ENCODE measurements around the gene RGS10. TPM values are rescaled to one million over a fixed set of nuclear protein-coding genes. Genes with fewer than 3 reads are reported as not detected.

The RGS10 gene
- total RNA-seq, 2 donors from 2014 or later, result 4.3 to 7.5 TPM

GRCh38 chr10:119545310-119545709 lies 2.8 kb upstream of the RGS10 start:
- no peak overlapping the region for H3K27ac Mint-ChIP-seq
- Histone ChIP-seq H3K4me1 (ENCODE audit: control insufficient read depth, insufficient read depth, low read length) (no peaks in the 10 kb centered on the region), H3K27me3 (ENCODE audit: control insufficient read depth, insufficient read depth, low read length, poor library complexity, severe bottlenecking) (peaks cover 56% of the 10 kb centered on the region), H3K36me3 (ENCODE audit: control insufficient read depth, insufficient read depth, low read length) (no peaks in the 10 kb centered on the region), H3K9ac (ENCODE audit: extremely low read depth, low read length, poor library complexity, severe bottlenecking) (no peak overlapping the region), H3K4me3 (ENCODE audit: low read length) (no peak overlapping the region), H3K9me3 (ENCODE audit: control insufficient read depth, low read length) (no peaks in the 10 kb centered on the region), H3K27ac (ENCODE audit: low read depth, low read length) (no peak overlapping the region)
- no peaks in the 10 kb centered on the region for H3K36me3 Mint-ChIP-seq (ENCODE audit: low read depth)
- peaks cover 59% of the 10 kb centered on the region for H3K27me3 Mint-ChIP-seq (ENCODE audit: insufficient read depth)
- TF ChIP-seq CTCF (conservative IDR thresholded peaks at IDR 0.05), result no peak
- no peak for DNase-seq
- H3K4me3 Mint-ChIP-seq, result no peak overlapping the region
- H3K4me1 Mint-ChIP-seq, result peaks cover 10% of the 10 kb centered on the region
- WGBS, 2 experiments (ENCODE audit: insufficient coverage in 1 of 2, insufficient read length in 1 of 2), result 42 to 68% methylated on average over 2 to 4 of the region's 4 CpGs
- H3K9me3 Mint-ChIP-seq, result peaks cover 1% of the 10 kb centered on the region

- Mint-ChIP-seq H3K4me1 (peaks cover 10% of the 10 kb centered on the region), H3K9me3 (peaks cover under 1% of the 10 kb centered on the region), H3K4me3 (peak overlapping the region; percentile 59), H3K27me3 (ENCODE audit: insufficient read depth) (peaks cover 71% of the 10 kb centered on the region), H3K27ac (no peak overlapping the region), H3K36me3 (ENCODE audit: low read depth) (no peaks in the 10 kb centered on the region)
- Histone ChIP-seq H3K27me3 (ENCODE audit: control insufficient read depth, insufficient read depth, low read length, poor library complexity, severe bottlenecking) (peaks cover 69% of the 10 kb centered on the region), H3K36me3 (ENCODE audit: control insufficient read depth, insufficient read depth, low read length) (no peaks in the 10 kb centered on the region), H3K4me3 (ENCODE audit: low read length) (peak overlapping the region; percentile 76), H3K9me3 (ENCODE audit: control insufficient read depth, low read length) (no peaks in the 10 kb centered on the region), H3K9ac (ENCODE audit: extremely low read depth, low read length, poor library complexity, severe bottlenecking) (no peak overlapping the region), H3K4me1 (ENCODE audit: control insufficient read depth, insufficient read depth, low read length) (no peaks in the 10 kb centered on the region), H3K27ac (ENCODE audit: low read depth, low read length) (no peak overlapping the region)
- 22 to 24% methylated on average over 10 to 19 of the region's 19 CpGs for WGBS, 2 experiments (ENCODE audit: insufficient coverage in 1 of 2, insufficient read length in 1 of 2)
- DNase-seq, result peak; percentile 76
- TF ChIP-seq CTCF (conservative IDR thresholded peaks at IDR 0.05), result no peak
Measured at GRCh38 chr10:119543814-119544642, 1.5 kb upstream of the RGS10 start.

- 1 to 5% methylated on average over 11 to 78 of the region's 78 CpGs for WGBS, 2 experiments (ENCODE audit: insufficient coverage in 1 of 2, insufficient read length in 1 of 2)
Measured at GRCh38 chr10:119542988-119543813, 682 bp upstream of the RGS10 start.

More at GRCh38 chr10:119542988-119543813, 682 bp upstream of the RGS10 start:
- Mint-ChIP-seq H3K9me3 (no peaks in the 10 kb centered on the region), H3K4me1 (peaks cover 15% of the 10 kb centered on the region), H3K27ac (no peak overlapping the region), H3K27me3 (ENCODE audit: insufficient read depth) (peaks cover 75% of the 10 kb centered on the region), H3K36me3 (ENCODE audit: low read depth) (no peaks in the 10 kb centered on the region), H3K4me3 (peak overlapping the region; percentile 59)
- no peak overlapping the region for H3K9ac ChIP-seq (ENCODE audit: extremely low read depth, low read length, poor library complexity, severe bottlenecking)
- no peak overlapping the region for H3K27ac ChIP-seq (ENCODE audit: low read depth, low read length)
- H3K36me3 ChIP-seq (ENCODE audit: control insufficient read depth, insufficient read depth, low read length), result no peaks in the 10 kb centered on the region
- no peaks in the 10 kb centered on the region for H3K9me3 ChIP-seq (ENCODE audit: control insufficient read depth, low read length)
- H3K4me1 ChIP-seq (ENCODE audit: control insufficient read depth, insufficient read depth, low read length), result peaks cover 4% of the 10 kb centered on the region
- H3K27me3 ChIP-seq (ENCODE audit: control insufficient read depth, insufficient read depth, low read length, poor library complexity, severe bottlenecking), result peaks cover 74% of the 10 kb centered on the region
- no peak for DNase-seq
- peak; percentile 53 for TF ChIP-seq CTCF (conservative IDR thresholded peaks at IDR 0.05)
- peak overlapping the region; percentile 76 for H3K4me3 ChIP-seq (ENCODE audit: low read length)

All from endodermal cell (in vitro differentiated cells).